SKM-1 treated with dmso at 0.1 percent for 144 hours (cell line): ENCODE results near the gene UGP2.
"Not testable (repeated sequence)": the region's sequence is repeated elsewhere in the genome, so short reads cannot be mapped to it uniquely, and the experiment has no call there.

Source experiments
- DNase-seq: peaks from one replicate; lab custom pipeline; 2025; ENCODE audit not compliant: unreplicated experiment; lab: John Stamatoyannopoulos, UW

UGP2 gene

DNA sequence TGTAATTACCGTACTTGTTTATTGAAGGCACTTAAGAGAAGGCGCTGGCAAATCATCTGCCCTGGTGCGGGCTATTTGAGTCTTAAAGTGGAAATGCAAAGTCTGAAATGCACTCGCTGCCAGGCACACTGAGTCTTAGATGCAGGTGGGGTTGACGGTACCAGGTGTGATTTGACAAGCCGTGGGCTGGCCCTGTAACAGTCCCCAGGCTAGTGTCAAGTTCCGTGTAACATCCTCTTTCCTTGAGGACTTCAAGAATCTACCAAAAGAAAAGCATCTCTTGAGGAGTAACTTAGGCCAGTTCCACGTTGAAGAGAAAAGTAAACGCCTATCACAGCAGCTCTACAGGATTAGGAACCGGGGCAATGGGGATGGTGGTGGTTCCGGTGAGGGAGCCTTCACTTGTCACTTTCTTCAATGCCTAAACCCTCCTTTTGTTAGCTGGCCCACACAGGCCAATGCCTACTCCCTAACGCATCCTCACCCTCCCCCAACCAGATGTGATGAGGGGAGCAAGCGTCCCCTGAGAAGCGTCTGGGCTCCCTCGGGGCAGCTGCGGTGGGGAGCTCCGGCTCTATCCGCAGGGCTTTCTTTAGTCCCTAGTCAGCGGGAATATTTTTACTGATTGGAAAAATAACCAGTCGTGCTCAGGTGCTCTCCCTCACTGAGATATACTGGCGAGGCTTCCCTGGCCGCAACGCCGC, 1.5 kb upstream of the UGP2 start:
- peak; percentile 51 for DNase-seq

DNA sequence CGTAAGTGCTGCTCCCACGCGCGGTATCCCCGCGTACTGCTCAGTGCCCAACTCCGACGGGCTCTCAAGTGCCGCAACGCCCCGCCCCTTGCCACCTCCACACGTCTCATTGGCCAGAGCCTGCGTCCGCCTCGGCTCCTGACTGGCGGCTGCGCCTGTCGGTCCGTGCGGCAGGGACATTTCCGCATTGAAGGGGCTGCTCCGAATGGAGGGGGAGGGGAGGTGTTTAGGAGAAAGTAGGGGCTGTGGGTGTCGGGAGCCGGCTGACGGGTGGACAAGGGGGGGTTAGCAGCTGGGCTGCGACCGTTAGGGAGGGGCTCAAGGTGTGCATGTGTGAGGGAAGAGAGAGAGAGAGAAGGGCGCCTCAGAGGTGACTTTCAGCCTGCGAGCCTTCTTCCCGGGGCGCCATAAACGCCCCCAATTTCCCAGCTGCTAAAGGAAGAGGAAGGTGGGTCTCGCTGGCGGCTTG, 877 bp upstream of the UGP2 start:
- DNase-seq = peak; percentile 96

DNA sequence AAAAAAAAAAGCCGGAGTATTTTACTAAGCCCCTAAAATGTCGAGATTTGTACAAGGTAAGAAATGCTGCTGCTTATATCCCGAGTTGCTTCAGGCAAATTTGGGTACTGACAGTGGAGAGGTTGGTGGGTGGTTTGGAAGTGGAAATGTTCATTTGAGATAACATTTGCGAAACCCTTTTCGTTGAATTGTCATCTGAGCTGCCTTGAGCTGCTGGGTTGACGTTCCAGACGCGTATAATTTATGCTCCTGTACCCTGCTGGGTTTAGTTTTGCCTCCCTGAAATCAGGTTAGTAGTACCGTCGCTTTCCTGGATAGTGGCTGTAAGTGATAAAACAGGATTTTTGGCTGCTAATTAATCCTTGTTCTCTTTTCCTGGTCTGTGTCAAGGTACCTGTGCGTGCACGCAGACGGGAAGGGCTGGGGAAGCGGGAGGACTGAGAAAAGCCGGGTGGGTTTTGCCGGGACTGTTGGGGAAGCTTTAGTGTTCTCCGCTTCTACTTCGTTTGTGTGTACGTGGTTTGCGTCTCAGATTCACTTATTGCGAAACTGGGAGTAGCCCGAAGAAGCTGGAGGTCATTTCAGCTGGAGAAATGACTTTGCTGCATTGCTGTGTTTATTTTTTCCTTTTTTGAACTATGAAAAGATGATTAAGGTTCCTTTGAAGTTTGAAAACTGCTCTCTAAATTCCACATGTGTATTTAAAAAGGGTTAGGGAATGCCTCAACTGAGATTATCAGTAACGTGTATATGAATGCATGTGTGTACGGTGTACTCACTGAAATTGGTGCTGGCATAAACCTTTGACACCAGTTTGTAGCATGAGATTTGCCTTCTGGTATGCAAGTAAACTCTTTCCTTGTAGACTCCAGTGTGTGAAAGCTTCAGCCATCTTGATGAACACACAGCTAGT, 709 bp downstream of the UGP2 start:
- DNase-seq = peak; percentile 28

DNA sequence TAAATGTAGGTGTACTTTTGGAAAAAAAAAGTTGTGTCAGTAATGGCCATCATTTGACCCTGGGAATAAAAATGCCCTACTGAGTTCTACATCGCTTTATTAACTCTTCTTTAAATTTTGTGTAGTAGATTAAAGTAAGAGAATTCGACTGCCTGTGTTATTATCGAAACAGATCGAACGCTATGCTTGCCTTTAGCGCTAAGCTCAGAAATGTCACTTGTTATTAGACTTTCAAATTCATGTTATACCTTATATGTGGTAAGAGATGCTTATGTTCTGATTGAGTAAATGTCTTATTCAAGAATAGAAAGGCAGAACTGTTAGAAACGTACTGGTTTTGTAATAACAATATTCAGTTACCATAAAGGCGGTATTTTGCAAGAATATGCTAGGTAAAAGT, 1.4 kb downstream of the UGP2 start:
- DNase-seq = no peak

DNA sequence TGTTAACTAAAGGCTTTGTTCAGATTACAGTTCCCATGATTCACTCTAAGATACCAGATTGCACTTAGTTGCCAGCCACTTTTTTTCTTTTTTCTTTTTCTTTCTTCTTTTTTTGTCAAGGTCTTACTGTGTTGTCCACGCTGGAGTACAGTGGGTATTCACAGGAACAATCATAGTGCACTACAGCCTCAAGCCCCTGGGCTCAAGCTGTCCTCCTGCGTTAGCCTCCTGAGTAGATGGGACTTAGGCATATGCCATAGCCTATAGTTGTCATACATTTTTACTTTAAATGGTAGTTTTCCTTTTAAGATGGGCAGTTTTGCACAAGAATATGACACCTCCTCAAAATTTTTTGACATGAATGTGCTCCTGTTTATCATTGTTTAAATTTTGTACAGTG, 2.1 kb downstream of the UGP2 start:
- DNase-seq = no peak

DNA sequence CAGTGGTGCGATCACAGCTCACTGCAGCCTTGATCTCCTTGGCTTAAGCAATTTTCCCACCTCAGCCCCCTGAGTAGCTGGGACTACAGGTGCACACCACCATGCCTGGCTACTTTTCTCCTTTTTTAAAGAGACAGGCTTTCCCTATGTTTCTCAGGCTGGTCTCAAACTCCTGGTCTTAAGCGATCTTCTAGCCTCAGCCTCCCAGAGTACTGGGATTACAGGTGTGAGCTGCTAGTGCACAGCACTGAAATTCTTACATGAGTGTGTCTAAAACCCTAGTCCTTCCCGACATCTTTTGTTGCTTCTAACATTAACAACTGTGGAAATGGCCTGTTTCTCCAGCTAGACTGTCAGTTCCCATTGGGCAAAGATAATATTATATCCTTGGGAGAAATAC, 2.9 kb downstream of the UGP2 start:
- no peak for DNase-seq

DNA sequence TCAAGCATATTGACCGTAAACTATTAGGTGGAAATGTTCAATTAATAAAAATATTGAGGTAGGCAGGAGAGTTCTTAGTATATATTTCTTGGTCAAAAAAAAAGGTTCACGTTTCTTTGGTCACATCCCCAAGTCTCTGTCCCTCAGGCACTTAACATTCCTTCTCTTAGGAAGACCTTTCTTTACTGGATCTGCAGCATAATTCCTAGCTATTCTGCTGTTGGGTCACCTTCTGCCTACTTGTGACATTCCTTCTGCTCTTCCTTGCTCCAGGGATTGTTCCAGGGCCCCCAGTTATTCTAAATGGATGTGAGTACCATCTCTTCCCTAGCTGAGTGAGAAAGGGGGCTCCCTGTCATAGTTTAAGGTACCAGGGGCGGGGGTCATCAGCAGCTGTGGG, 4.2 kb downstream of the UGP2 start:
- no peak for DNase-seq

- DNase-seq = no peak
Measured at GRCh38 chr2:63846487-63846886, 4.8 kb downstream of the UGP2 start.

DNA sequence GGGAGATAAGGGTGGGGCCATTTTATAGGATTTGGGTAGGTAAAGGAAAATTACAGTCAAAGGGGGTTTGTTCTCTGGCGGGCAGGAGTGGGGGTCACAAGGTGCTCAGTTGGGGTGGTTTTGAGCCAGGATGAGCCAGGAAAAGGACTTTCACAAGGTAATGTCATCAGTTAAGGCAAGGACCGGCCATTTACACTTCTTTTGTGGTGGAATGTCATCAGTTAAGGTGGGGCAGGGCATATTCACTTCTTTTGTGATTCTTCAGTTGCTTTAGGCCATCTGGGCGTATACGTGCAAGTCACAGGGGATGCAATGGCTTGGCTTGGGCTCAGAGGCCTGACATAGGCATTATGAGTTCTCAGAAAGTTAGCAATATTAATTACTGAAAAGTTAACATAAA, 5.9 kb downstream of the UGP2 start:
- not testable (repeated sequence) for DNase-seq

GRCh38 chr2:63849381-63850203, 7.9 kb downstream of the UGP2 start:
- no peak for DNase-seq

DNA sequence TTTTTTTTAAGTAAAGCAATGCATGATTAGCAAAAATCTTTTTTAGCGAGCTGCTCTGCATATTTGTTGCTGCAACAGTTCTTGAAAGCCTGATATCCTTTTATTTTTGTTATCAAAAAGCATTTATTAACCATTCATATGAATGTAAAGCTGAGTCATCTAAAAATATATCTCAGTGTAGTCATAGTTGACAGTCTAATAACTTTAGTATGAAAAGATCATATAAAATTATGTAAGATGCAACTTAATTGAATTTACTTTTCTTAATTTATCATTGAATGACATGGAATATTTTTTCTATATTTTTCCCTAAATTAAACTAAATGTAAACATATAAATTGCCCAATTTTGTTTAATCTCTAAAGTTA, 8.5 kb downstream of the UGP2 start:
- no peak for DNase-seq

DNA sequence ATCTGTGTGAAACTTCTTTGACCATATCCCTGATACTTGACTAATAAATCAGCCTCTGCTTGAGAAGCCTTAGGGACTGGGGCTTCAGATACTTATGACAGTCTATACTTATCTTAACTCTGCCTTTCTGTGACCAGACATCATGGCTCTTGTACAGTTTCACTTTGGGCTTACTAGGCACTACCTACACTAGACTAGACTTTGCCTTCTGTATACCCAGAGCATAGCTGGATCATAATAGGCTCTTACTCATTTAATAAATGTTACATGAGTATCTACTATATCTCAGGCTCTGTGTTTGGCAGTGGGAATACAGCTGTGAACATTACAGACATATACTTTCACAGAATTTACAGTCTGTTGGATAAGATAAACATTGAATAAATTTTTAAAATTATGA, 9.0 kb downstream of the UGP2 start:
- DNase-seq = no peak

- DNase-seq = no peak
Measured at GRCh38 chr2:63851691-63852311, 10.1 kb downstream of the UGP2 start.

GRCh38 chr2:63853527-63854310, 12.0 kb downstream of the UGP2 start:
- peak; percentile 5 for DNase-seq

GRCh38 chr2:63855418-63856302, 14.0 kb downstream of the UGP2 start:
- no peak for DNase-seq

GRCh38 chr2:63856303-63856603, 14.6 kb downstream of the UGP2 start:
- DNase-seq = no peak

DNA sequence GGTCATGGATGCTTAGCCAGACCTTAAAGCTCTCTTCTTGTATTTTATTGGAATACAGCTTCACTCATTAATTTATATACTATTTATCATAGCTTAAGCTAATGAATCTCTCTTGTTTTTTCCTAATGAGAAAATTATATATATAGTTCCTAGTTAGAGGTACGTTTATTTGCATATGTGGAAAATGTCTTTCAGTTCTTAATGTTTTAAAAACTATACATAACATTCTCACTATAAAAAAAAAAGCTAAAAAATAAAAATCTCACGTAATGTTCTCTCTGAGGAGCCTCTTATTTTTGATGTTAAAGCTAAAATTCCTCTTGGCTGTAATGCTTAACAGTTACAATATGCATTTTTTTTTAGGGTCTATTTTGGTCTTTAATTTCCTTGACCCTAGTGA, 16.6 kb downstream of the UGP2 start:
- DNase-seq = no peak

- peak; percentile 26 for DNase-seq
Measured at GRCh38 chr2:63861220-63861822, 19.6 kb downstream of the UGP2 start.

- no peak for DNase-seq
Measured at GRCh38 chr2:63862806-63863205, 21.1 kb downstream of the UGP2 start.
